Measurements from ENCODE around the gene TALDO1.
A peak's percentile ranks its signal among the peaks of the same experiment; 100 is the strongest.

The TALDO1 gene

DNA sequence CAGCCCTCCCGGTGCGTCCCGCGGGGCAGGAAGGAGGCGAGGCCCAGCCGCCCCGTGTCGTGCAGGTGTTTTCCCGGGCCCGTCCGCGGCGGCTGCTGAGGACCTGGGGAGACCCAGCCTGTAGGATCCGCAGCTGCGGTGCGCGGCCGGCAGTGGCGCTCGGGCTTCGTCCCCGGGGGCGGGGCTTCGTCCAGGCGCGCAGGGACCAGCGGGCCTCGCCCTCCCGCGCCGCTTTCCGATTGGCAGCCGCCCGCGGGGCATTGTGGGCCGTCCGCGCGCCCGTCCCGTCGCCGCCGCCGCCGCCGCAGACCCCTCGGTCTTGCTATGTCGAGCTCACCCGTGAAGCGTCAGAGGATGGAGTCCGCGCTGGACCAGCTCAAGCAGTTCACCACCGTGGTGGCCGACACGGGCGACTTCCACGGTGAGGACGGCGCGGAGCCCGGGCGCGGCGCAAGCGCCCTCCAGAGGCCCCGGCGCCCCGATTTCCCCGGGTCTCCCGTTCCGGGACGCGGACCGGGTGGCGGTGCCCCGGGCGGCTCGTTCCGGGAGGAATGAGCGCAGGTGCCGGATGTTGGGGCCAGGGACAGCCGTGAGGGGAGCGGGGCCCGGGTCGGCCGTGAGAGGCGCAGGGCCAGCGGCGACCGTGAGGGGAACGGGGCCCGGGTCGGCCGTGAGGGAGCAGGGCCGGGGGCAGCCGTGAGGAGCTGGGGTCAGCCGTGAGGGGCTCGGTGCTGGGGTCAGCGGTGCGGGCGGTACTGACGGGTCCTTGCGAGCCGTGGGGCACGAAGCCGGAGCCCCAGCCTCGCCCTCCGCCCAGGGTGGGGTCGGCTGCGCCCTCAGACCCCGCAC is at the start of gene TALDO1:
TALDO1 (plus strand) TSS at position 307 of the 849 bp plus-strand sequence; CDS start at position 325, 18 bp downstream.
- DNase-seq: peak; percentile 93

GRCh38 chr11:697811-698311 is 49.4 kb upstream of the TALDO1 start:
- DNase-seq: no peak

GRCh38 chr11:698493-699115 is 48.7 kb upstream of the TALDO1 start:
- DNase-seq: no peak

- DNase-seq: no peak
Observed at GRCh38 chr11:699116-699508, 48.2 kb upstream of the TALDO1 start.

DNA sequence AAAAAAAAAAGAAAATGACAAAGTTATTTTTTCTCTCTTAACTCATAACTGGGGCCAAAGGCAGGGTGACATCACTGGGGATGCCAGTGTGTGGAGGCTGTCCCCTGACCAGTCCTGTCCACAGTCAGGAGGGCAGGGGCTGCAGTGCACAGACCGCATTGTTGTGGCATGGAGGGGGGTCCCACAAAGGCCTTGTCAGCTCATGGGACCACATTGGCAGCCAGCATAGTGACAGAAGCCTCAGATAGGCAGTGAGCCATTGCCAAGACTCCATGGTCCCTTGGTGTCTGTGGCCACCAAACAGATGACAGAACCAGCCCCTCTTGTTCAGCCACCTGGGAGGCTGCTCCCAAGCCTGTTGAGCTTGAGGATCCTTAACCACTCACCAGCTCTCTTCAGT is 47.5 kb upstream of the TALDO1 start:
- no peak for DNase-seq

GRCh38 chr11:701741-702461 is 45.4 kb upstream of the TALDO1 start:
- no peak for DNase-seq

- no peak for DNase-seq
Observed at GRCh38 chr11:702462-703461, 44.5 kb upstream of the TALDO1 start.

DNA sequence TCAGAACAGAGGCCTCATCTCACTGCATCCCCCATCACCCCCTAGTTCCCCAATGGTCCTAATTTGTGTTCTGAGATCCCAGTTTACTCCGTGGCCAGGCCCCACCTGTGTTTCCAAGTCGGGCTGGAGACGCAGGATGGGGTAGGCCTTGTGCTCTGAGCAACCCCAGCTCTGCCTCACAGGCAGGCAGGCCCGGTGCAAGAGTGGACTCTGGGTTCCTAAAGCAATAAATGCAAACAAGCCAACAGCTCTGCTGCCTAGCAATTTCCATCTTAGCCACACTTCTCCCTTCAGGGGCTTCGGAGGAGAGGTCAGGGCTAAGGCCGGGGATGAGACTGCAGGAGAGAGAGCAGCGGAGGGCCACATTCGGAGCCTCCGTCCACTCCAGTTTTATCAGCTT is 43.8 kb upstream of the TALDO1 start:
- no peak for DNase-seq

- DNase-seq: no peak
Observed at GRCh38 chr11:704228-704674, 43.0 kb upstream of the TALDO1 start.

- DNase-seq: no peak
Observed at GRCh38 chr11:704781-705645, 42.3 kb upstream of the TALDO1 start.

- DNase-seq: no peak
Observed at GRCh38 chr11:705646-706438, 41.4 kb upstream of the TALDO1 start, which contains the start of gene EPS8L2. TSS of gene EPS8L2 (plus strand) at chr11:706231. CDS start at chr11:709408, 3,177 bp downstream.

DNA sequence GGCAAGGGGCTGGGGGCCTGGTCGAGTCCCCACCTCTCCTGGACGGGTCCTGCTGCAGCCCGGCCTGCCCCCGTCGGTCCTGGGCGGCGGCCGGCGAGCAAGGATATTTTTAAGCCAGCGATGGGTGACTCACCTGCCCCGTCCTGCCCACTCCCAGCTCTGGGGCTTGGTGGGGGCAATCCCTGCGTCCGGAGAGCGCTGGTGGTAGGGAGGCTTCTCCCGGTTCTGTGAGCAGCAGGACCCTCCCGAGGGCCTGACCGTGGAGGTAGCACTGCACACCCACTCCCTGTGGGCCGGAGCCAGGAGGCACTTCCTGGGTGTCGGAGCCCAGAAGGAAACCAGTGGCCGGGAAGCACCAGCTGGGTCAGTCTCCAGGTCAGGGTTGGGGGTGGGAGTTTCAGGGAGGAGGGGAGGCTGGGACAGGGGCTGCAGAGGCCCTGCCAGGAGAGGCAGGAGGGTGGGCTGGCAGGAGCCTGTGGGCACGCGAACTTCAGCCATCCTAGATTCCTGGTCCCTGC is 40.8 kb upstream of the TALDO1 start:
- DNase-seq: no peak

DNA sequence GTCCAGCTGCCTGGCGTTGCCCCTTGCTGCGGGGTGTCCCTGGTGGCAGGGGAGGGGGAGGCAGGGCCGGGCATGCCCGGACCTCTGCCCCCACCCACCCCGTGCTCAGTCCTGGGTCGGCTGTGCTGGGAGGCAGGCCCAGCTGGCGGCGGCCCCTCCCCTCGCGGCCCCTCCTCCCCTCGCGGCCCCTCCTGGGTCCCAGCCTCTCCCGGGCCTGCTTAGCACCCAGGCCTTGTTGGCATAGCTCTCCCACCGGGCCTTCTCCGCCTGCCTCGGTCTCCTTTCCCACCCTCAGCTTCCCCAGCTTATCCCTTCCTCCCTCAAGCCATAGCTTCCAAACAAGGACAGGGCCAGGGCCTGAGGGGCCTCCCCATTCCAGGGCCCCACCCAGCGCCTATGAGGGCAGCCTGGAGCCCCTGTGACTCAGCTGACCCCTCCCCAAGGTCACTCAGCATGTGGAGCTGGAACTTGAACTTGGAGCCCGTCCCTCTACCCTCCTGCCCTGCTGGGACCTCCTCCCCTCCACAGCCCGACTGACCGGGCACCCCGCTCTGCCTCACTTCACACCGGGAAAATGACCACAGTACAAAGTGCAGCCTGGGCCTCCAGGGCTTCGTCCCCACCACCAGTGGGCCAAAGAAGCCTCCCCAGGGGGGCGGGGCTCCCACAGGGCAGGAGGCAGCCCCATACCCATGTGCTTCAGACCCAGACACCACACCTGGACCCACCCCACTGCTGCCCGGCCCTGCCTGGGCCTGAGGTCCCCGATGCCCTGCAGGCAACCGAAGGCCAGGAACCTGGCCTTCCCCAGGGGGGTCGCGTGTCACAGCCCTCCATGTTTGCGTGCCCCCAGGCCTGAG is 40.1 kb upstream of the TALDO1 start:
- DNase-seq: no peak

- no peak for DNase-seq
Observed at GRCh38 chr11:707817-708420, 39.3 kb upstream of the TALDO1 start.

DNA sequence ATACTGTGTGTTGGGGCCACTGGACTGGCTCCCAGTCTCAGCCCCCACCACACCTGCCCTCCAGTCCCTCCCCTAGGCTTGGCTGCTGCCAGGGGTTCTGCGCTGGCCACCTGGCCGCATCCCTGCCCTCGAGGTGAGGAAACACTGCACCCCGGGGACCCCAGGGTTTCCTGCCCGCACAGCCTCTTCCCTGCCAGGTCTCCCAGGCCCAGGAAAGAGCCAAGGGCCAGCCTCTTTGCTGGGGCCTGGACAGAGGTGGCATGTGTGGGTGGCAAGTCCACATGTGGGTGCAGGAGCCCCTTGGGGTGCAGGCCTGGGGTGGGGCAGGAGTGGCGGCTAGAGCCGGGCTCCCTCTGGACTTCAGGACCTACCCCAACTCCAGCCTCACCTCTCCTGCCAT is 38.8 kb upstream of the TALDO1 start:
- no peak for DNase-seq

GRCh38 chr11:709109-709997 is 37.9 kb upstream of the TALDO1 start:
- no peak for DNase-seq

- no peak for DNase-seq
Observed at GRCh38 chr11:714436-714835, 32.8 kb upstream of the TALDO1 start.
